Chondrocyte (in vitro differentiated cells): ENCODE results near the gene SPEF2. TPM values are rescaled to one million over a fixed set of nuclear protein-coding genes. Genes with fewer than 3 reads are reported as not detected.

Source experiments
- DNase-seq: peaks from one replicate; pipeline ENCODE4 v3.0.0; 2021; ENCODE audit warnings: mixed read lengths, low spot score
- H3K27ac Mint-ChIP-seq: one replicate; pipeline ENCODE4 v1.8.0; 2021; ENCODE audit warnings: mild to moderate bottlenecking, moderate library complexity, mixed read lengths; ENCODE audit not compliant: unreplicated experiment
- H3K27me3 Mint-ChIP-seq: 2 replicates; pipeline ENCODE4 v1.8.0; 2021; ENCODE audit warnings: low read depth, mixed read lengths
- H3K36me3 Mint-ChIP-seq: 2 replicates; pipeline ENCODE4 v1.8.0; 2021; ENCODE audit warnings: low read depth, mixed read lengths
- H3K4me1 Mint-ChIP-seq: 2 replicates; pipeline ENCODE4 v1.8.0; 2021; ENCODE audit warnings: low read depth, mild to moderate bottlenecking, mixed read lengths
- H3K4me3 Mint-ChIP-seq: one replicate; pipeline ENCODE4 v1.8.0; 2021; ENCODE audit warnings: mild to moderate bottlenecking, moderate library complexity, mixed read lengths; ENCODE audit not compliant: unreplicated experiment
- H3K9me3 Mint-ChIP-seq: 2 replicates; pipeline ENCODE4 v1.8.0; 2021; ENCODE audit warnings: low read depth, mixed read lengths
- total RNA-seq: library from RNA; stranded (reverse); gene quantifications from 3 replicates; pipeline ENCODE4 v1.2.1, GENCODE V29; 2021
- TF ChIP-seq, protein P1 (sequence below): fragments of 200-600 bp; sonication (generic); IDR thresholded peaks from 2 replicates; pipeline ENCODE4 v1.5.0; 2021; ENCODE audit warnings: antibody characterized with exemption, mild to moderate bottlenecking, moderate library complexity

The SPEF2 gene
- total RNA-seq, 1 donor from 2014 or later = 3.1 TPM

- Mint-ChIP-seq H3K4me3 (no peak overlapping the region), H3K36me3 (no peaks in the 10 kb centered on the region), H3K9me3 (no peaks in the 10 kb centered on the region), H3K4me1 (peaks cover 3% of the 10 kb centered on the region), H3K27ac (no peak overlapping the region), H3K27me3 (no peaks in the 10 kb centered on the region)
- DNase-seq = no peak
- TF ChIP-seq, protein P1, sequence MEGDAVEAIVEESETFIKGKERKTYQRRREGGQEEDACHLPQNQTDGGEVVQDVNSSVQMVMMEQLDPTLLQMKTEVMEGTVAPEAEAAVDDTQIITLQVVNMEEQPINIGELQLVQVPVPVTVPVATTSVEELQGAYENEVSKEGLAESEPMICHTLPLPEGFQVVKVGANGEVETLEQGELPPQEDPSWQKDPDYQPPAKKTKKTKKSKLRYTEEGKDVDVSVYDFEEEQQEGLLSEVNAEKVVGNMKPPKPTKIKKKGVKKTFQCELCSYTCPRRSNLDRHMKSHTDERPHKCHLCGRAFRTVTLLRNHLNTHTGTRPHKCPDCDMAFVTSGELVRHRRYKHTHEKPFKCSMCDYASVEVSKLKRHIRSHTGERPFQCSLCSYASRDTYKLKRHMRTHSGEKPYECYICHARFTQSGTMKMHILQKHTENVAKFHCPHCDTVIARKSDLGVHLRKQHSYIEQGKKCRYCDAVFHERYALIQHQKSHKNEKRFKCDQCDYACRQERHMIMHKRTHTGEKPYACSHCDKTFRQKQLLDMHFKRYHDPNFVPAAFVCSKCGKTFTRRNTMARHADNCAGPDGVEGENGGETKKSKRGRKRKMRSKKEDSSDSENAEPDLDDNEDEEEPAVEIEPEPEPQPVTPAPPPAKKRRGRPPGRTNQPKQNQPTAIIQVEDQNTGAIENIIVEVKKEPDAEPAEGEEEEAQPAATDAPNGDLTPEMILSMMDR = no peak
Measured at GRCh38 chr5:35672995-35673394, 55.3 kb downstream of the SPEF2 start.

DNA sequence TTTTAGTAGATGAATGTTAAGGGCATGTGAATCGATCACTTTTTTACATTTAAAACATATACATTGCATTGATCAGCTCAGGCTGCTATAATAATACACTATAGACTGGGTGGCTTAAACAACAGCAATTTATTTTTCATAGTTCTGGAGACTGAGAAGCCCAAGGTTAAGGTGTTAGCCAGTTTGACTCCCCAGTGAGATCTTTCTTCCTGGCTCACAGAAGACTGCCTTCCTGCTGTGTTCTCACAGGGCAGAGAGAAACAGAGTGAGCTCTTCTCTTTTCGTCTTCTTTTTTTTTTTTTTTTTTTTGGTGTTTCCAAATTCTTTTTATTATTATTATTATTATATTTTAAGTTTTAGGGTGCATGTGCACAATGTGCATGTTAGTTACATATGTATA is 56.4 kb downstream of the SPEF2 start:
- Mint-ChIP-seq H3K4me3 (no peak overlapping the region), H3K27me3 (no peaks in the 10 kb centered on the region), H3K4me1 (peaks cover 3% of the 10 kb centered on the region), H3K27ac (no peak overlapping the region), H3K36me3 (no peaks in the 10 kb centered on the region), H3K9me3 (no peaks in the 10 kb centered on the region)
- no peak for DNase-seq
- TF ChIP-seq, protein P1 = no peak

DNA sequence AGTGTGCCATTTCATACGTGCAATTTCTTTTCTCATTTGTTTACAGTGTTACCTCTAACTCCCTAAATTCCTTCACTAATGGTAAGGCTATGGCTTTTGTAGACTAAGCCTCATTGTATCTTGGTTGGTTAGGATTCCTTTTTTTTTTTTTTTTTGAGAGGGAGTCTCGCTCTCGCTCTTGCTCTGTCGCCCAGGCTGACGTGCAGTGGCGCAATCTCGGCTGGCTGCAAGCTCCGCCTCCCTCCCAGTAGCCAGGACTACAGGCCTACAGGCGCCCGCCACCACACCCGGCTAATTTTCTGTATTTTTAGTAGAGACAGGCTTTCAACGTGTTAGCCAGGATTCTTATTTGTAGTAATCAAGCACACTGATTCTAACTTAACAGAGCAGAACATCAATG is 57.7 kb downstream of the SPEF2 start:
- Mint-ChIP-seq H3K4me3 (no peak overlapping the region), H3K27ac (no peak overlapping the region), H3K9me3 (no peaks in the 10 kb centered on the region), H3K36me3 (no peaks in the 10 kb centered on the region), H3K4me1 (peaks cover 3% of the 10 kb centered on the region), H3K27me3 (no peaks in the 10 kb centered on the region)
- no peak for DNase-seq
- TF ChIP-seq, protein P1 = no peak

DNA sequence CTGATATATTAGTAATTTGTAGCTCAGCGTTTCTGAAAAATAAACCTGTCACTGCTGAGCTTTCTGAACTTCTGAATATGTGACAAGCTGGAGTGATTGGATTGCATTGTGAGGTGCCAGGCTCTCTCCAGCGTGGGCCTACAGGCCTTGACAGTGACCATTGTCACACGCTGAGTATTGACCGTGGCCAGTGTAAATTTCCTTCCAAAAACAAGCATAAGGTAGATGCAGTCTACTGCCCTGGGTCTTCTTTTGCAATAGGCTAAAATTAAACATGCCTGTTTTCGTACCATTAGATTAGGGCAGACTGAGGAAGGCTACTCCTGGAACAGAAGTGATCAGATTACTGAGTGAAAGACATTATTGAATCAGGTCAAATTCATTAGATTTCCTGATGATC is 60.2 kb downstream of the SPEF2 start:
- H3K4me1 Mint-ChIP-seq = peaks cover 1% of the 10 kb centered on the region
- TF ChIP-seq, protein P1 = no peak

GRCh38 chr5:35678661-35679060 is 61.0 kb downstream of the SPEF2 start:
- Mint-ChIP-seq H3K9me3 (no peaks in the 10 kb centered on the region), H3K4me3 (no peak overlapping the region), H3K27me3 (no peaks in the 10 kb centered on the region), H3K36me3 (no peaks in the 10 kb centered on the region), H3K4me1 (no peaks in the 10 kb centered on the region), H3K27ac (no peak overlapping the region)
- TF ChIP-seq, protein P1 = no peak
- DNase-seq = no peak

More for the DNA sequence above, 60.2 kb downstream of the SPEF2 start:
- no peak for DNase-seq
- H3K36me3 Mint-ChIP-seq = no peaks in the 10 kb centered on the region
- H3K4me3 Mint-ChIP-seq = no peak overlapping the region
- no peak overlapping the region for H3K27ac Mint-ChIP-seq
- no peaks in the 10 kb centered on the region for H3K27me3 Mint-ChIP-seq
- no peaks in the 10 kb centered on the region for H3K9me3 Mint-ChIP-seq
